ENCODE data around the gene BMP7.
"Not testable (repeated sequence)": the region's sequence is repeated elsewhere in the genome, so short reads cannot be mapped to it uniquely, and the experiment has no call there.

BMP7 gene

DNA sequence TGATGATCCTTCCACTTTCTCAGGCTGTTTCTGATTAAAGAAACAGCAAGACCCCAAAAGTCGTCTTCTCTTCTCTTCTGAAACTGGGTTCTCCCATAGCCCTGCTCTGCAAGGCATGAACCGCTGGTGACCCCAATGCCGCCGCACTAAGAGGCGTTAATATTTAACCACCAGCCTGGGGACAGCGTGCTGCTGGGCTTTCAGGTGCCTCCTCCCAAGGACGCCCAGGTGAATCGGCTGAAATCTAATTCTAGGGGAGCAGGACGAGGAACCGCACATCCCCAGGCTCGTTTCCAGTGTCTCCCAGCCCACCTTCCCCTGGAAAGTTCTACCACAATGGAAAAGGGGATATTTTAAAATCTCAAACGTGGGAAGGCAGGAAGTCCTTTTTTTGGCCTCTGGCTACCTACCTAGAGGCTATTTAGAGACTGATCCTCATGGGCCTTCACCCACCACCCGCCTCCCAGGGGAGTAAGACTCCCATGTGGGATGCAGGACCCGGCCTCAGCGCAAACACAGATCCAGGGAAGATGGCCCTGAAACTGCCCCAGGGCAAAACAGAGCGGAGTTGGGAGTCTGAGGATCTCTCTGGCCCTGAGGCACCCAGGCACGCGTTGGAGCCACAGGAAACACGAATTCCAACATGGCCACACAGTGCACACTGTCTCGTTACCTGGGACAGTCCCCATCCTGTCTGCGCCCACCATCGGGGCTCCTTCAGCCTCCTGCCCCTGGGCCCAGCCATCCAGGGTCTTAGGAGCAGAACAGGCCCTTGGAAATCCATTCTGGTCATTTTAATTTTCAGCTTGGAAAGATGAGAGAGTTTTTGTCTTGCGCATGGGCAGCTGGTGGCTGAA, 56.2 kb downstream of the BMP7 start:
- no peak for DNase-seq

DNA sequence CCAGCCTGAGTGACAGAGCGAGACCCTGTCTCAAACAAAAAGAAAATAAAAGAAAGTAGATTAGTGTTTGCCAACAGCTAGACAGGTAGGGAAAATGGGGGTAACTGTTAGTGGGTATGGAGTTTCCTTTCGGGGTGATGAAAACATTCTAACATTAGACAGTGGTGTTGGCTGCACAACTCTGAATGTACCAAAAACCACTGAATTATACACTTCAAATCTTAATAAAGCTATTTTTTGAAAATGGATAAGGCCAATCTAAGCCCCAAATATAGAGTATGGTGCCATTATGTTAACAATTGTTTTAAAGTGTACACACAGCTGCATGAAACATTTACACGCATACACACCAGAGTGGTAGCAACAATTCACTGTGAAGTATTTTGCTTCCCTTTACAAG, 57.0 kb downstream of the BMP7 start:
- DNase-seq = no peak

GRCh38 chr20:57208198-57208597, 58.2 kb downstream of the BMP7 start:
- DNase-seq = no peak

GRCh38 chr20:57207251-57207650, 59.2 kb downstream of the BMP7 start:
- no peak for DNase-seq

DNA sequence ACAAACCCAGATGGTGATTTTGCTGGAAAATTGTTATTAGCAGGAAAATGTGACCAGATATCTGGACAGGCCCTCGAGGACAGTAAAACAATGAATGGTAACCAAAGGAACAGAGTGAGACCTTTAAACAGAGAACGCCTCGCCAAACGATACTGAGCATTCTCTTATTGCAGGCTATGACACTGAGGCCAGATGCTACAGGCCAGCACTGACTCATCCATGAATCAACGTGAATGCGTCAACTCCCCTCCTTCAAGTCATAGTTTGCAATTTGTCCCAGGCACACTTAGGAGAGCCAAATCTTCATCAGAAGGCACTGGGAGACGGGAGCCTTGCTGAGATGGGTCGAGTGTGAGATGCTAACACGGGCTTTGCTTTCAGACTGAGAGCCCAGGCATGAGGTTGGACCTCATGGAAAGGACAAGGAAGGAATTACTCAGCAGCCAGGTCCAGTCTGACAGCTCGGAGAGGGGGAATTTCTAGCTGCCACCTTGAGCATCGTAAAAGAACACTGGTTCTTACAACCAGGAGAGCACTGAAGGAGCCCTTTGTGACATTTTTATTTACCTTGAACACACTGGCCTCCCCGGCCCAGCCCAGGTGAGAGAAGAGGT, 60.7 kb downstream of the BMP7 start:
- no peak for DNase-seq

DNA sequence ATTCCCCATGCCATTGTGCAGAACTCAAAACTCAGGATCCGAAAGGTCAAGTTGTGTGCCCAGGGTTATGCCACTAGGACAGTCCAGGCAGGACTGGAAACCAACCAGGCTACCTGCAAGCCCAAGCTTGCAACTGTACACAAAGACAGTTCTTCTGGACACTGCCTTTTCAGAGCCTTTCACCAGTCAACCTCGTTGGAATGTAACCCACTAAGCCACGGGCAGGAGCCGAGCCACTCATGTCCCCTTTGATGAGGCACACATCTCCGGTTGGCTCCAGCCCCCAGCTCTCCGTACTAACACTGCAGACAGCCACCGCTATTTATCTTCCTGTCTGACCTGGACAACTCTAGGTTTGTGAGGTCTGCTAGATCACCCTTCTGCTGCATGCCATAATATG, 62.5 kb downstream of the BMP7 start:
- DNase-seq = no peak

DNA sequence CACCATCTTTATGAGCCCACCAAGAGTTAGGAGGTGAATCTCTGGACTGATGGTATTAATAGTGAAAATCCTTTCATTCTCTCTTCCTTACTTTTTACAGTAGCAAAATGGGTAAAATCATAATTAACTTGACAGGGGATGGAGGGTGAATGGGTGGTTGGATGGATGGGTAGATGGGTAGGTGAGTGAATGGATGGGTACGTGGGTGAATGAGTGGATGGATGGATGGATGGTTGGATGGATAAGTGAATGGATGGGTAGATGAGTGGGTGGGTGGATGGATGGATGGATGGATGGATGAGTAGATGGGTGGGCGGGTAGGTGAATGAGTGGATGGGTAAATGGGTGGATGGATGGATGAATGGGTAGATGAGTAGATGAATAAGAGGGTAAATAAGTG, 63.2 kb downstream of the BMP7 start:
- DNase-seq = no peak

- DNase-seq = no peak
Measured at GRCh38 chr20:57202309-57202708, 64.1 kb downstream of the BMP7 start.

DNA sequence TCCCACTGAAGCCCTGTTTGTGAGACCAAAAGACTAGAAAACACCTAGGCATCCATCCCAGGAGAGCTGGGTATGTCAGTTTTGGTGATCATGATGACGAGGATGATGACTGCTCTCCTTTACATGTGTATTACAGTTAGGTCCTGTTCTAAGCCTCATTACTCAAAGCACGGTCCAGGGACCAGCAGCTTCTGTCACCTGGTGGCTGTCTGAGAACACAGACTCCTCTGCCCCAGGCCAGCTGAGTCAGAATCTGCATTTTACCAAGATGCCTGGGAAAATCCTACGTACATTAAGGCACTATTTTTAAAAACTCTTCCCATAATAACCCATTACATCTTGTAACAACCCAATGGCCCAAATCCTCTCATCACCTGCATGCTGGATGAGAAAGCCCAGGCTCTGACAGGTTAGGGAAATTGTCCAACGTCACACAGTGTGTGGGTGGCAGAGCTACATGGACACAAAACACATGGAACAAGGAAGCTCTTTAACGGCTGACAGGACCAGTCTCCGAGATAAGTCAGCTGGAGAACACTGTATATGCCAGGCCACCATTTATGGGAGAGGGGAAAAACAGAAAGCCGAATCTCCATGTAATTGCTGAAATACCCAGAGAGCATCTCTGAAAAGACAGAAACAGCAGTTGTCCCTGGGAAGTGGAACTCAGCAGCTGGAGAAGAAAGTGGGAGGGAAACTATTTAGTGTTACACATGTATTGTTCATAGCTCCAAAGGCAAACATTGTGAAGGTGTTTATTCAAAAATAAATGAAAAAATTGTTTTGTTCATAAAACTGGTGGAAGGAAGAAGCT, 65.4 kb downstream of the BMP7 start:
- DNase-seq = no peak

- no peak for DNase-seq
Measured at GRCh38 chr20:57199656-57200405, 66.6 kb downstream of the BMP7 start.

DNA sequence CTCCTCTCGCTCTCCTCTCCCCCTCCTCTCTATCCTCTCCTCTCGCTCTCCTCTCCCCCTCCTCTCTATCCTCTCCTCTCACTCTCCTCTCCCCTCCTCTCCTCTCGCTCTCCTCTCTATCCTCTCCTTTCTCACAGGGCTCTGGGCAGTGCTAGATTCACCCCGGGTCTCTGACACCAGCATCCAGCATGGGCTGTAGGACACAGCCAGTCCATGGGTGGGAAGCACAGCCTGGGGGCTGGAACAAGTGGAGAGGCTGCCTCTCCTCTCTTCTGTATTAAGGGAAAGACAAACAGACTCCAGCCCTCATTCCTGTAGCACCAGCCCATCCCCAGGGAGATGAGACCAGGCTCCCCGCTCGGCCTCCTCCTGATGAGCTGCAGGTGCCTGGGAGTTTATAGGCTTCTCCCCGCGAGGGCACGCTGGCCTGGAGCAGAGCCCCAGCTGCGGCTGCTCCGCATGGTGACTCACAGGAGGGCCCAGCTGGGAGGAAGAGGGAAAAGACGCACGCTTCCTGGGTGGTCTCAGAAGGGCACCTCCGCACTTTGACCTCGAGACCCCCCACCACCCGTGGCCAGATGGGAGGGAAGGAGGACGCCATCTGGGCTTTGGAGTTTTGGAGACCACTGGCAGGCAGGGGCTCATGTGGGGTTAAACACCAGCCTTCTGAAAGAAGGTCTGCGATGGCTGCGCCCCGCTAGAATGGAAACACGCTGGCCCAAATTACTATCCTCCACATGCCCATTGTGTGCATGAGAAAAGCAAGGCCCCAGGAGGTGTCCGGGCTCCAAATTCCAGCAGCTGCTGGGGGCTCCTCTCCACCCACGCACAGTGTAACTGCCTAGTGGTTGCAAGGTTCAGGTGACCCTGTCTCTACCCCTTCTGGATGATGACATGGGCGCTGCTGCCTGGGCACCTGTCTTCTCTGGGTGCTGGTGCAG, 68.0 kb downstream of the BMP7 start:
- DNase-seq = no peak

DNA sequence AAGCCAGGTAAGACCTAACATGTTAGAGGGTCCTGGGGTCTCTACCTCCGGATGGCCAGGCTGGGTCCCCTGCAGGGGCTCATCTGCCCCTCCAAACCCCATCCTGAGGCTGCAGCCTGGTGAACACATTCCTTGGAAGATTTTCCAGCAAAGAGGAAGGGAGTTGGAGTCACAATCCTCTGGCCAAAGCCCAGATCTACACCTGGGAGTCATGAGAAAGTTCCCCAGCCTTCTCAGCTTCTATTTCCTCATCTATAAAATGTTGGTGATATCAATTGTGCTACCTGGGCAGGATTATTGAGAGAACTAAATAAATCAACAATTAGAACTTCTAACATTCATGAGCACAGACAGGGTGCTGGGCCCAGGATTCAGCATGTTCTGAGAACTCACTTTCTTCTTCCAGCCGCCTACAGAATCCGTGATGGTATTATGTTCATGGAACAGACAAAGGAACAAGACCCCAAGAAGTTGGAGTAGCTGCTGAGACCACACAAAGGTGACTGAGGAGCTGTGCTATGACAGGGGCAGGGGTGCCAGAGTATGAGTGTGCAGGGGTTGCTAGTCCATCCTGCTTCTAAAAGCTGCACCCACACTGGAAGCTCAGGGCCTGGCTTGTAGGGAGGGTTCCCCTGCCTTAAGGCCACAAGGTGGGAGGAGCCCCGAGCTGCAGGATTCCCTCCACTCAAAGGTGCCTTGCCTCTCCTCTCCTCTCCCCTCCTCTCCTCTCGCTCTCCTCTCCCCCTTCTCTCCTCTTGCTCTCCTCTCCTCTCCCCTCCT, 68.9 kb downstream of the BMP7 start:
- no peak for DNase-seq

DNA sequence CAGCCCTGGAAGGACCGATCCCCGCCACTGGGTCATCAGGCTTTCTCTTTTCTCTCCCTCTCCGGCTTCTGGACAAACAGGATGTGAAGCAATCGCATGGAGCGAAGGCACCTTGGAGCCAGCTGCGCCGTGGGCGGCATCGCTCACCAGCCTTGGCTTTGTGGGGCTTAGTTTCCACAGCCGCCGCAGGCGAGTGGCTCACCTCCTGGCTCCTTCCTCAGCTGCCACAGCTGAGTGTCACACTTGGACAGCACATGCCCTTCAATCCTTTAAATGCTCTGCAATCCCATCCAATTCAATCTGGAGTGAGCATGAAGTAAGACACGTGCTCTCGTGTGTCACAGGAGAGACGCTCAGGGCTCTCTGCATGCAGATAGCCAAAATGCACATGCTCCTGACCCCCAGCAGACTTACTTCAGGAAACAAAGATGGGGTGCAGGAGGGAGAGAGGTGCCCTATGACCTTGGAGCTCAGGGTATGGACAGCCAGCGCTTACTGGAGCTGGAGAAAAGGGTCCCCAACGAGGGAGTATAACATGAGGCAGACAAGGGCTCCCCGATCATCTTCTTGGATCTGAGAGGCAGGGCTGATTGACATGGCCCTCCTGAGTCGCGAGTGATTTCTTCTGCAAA, 70.9 kb downstream of the BMP7 start:
- DNase-seq = no peak

GRCh38 chr20:57195023-57195422, 71.4 kb downstream of the BMP7 start:
- DNase-seq = no peak

- no peak for DNase-seq
Measured at GRCh38 chr20:57194154-57194553, 72.3 kb downstream of the BMP7 start.

DNA sequence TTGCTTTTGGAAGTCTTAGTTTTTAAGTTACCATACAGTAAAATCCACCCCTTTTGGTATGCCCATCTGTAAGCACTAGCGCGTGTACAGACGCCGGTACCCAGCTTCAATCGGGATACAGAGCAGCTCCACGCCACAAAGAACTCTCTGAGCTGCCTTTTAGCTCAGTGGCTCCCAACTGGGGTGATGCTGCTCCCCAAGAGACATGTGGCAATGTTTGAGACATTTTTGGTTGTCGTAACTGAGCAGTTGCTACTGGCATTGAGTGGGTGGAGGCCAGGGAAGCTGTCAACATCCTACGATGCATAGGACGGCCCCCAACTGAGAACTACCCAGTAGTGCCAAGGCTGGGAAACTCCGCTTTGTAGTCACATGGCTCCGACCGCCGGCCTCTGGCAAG, 73.3 kb downstream of the BMP7 start:
- no peak for DNase-seq

- DNase-seq = no peak
Measured at GRCh38 chr20:57192311-57192710, 74.1 kb downstream of the BMP7 start.

DNA sequence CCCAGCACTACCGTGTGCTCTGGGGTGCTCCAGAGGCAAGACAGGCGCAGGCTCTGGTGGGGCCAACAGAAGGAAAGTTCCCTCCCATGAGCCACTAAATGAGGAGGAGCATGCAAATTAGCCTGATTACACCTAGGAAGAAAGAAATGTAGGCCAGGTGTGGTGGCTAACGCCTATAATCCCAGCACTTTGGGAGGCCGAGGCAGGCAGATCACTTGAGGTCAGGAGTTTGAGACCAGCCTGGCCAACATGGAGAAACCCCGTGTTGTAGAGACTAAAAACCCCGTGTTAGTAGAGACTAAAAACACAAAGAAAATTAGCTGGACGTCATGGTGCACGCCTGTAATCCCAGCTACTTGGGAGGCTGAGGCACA, 75.2 kb downstream of the BMP7 start:
- not testable (repeated sequence) for DNase-seq

GRCh38 chr20:57190536-57191264, 75.7 kb downstream of the BMP7 start:
- no peak for DNase-seq

GRCh38 chr20:57189713-57190112, 76.7 kb downstream of the BMP7 start:
- DNase-seq = no peak

Measured in activated CD4-positive, CD25-positive, alpha-beta regulatory T cell (primary cell).